GM23338 (cell line): ENCODE measurements around the gene NXPH3. TPM values are rescaled to one million over a fixed set of nuclear protein-coding genes. Genes with fewer than 3 reads are reported as not detected.

Source experiments
- ATAC-seq: fragments of 200-7000 bp; cut with Tn5 transposase; 3 replicates; pipeline ENCODE4 v1.9.1; 2020
- DNase-seq: peaks from one replicate; pipeline ENCODE4 v3.0.0-alpha.2; 2015; ENCODE audit warnings: low spot score
- H2AFZ ChIP-seq: fragments of 200-600 bp; sonication (generic); 2 replicates; pipeline ENCODE4 v1.8.0; 2016; ENCODE audit warnings: antibody characterized with exemption, mild to moderate bottlenecking, moderate library complexity
- H3F3A ChIP-seq: fragments of 200-600 bp; sonication (generic); replicated peaks from 2 replicates; pipeline ENCODE4 v1.8.0; 2017; ENCODE audit warnings: antibody characterized with exemption, mixed run types, low read depth
- H3K27ac ChIP-seq: fragments of 200-600 bp; sonication (generic); 2 replicates; pipeline ENCODE4 v1.6.1; 2016; ENCODE audit warnings: low read depth
- H3K27me3 ChIP-seq: fragments of 200-600 bp; sonication (generic); 2 replicates; pipeline ENCODE4 v1.8.0; 2016; ENCODE audit warnings: mild to moderate bottlenecking, mixed run types, moderate library complexity; ENCODE audit not compliant: insufficient read depth
- H3K36me3 ChIP-seq: fragments of 200-600 bp; sonication (generic); 2 replicates; pipeline ENCODE4 v1.8.0; 2016; ENCODE audit warnings: mild to moderate bottlenecking; ENCODE audit not compliant: insufficient read depth
- H3K4me1 ChIP-seq: fragments of 200-600 bp; sonication (generic); 2 replicates; pipeline ENCODE4 v1.8.0; 2016; ENCODE audit warnings: mild to moderate bottlenecking, moderate library complexity; ENCODE audit not compliant: insufficient read depth
- H3K4me2 ChIP-seq: fragments of 200-600 bp; sonication (generic); 2 replicates; pipeline ENCODE4 v1.7.1; 2017; ENCODE audit warnings: mixed run types
- H3K4me3 ChIP-seq: fragments of 200-600 bp; sonication (generic); 2 replicates; pipeline ENCODE4 v1.6.1; 2016; ENCODE audit warnings: mixed run types
- H3K79me2 ChIP-seq: fragments of 200-600 bp; sonication (generic); replicated peaks from 2 replicates; pipeline ENCODE4 v1.8.0; 2017; ENCODE audit warnings: mild to moderate bottlenecking; ENCODE audit not compliant: insufficient read depth
- H3K9me2 ChIP-seq: fragments of 200-600 bp; sonication (generic); 2 replicates; pipeline ENCODE4 v1.8.0; 2017; ENCODE audit not compliant: insufficient read depth
- H4K20me1 ChIP-seq: fragments of 200-600 bp; sonication (generic); replicated peaks from 2 replicates; pipeline ENCODE4 v1.8.0; 2017; ENCODE audit warnings: mild to moderate bottlenecking; ENCODE audit not compliant: insufficient read depth
- H3K27ac Mint-ChIP-seq: 2 replicates; pipeline ENCODE4 v1.8.0; 2020; ENCODE audit warnings: inconsistent platforms, mild to moderate bottlenecking, moderate library complexity, mixed read lengths
- H3K27me3 Mint-ChIP-seq: 3 replicates; pipeline ENCODE4 v1.8.0; 2022; ENCODE audit warnings: low read depth, mild to moderate bottlenecking, moderate library complexity, mixed read lengths, inconsistent platforms; ENCODE audit not compliant: insufficient read depth, poor library complexity
- H3K36me3 Mint-ChIP-seq: 3 replicates; pipeline ENCODE4 v1.8.0; 2021; ENCODE audit warnings: low read depth, mild to moderate bottlenecking, inconsistent platforms, moderate library complexity, mixed read lengths
- H3K4me1 Mint-ChIP-seq: 3 replicates; pipeline ENCODE4 v1.8.0; 2020; ENCODE audit warnings: mild to moderate bottlenecking, inconsistent platforms, mixed read lengths
- H3K4me3 Mint-ChIP-seq: 3 replicates; pipeline ENCODE4 v1.8.0; 2021; ENCODE audit warnings: moderate library complexity, mild to moderate bottlenecking, inconsistent platforms, mixed read lengths
- H3K9me3 Mint-ChIP-seq: 3 replicates; pipeline ENCODE4 v1.8.0; 2020; ENCODE audit warnings: moderate library complexity, mild to moderate bottlenecking, inconsistent platforms, mixed read lengths
- CREB1 ChIP-seq: fragments of 250-450 bp; sonication (Bioruptor Pico); IDR thresholded peaks from 2 replicates; pipeline ENCODE4 v1.5.0; 2020; ENCODE audit warnings: low read depth, mild to moderate bottlenecking, moderate library complexity
- EZH2phosphoT487 ChIP-seq: fragments of 200-600 bp; sonication (generic); IDR thresholded peaks from one replicate; pipeline ENCODE4 v1.8.1; 2018; ENCODE audit warnings: antibody characterized with exemption; ENCODE audit not compliant: unreplicated experiment
- JUNB ChIP-seq: IDR thresholded peaks from one replicate; pipeline ENCODE4 v1.6.1; 2016; ENCODE audit warnings: antibody characterized with exemption; ENCODE audit not compliant: unreplicated experiment
- POLR2AphosphoS5 ChIP-seq: IDR thresholded peaks from 2 replicates; pipeline ENCODE4 v1.6.1; 2016; ENCODE audit warnings: antibody characterized with exemption, low read depth
- STAT1 ChIP-seq: IDR thresholded peaks from one replicate; pipeline ENCODE4 v1.6.1; 2016; ENCODE audit warnings: antibody characterized with exemption; ENCODE audit not compliant: unreplicated experiment
- ZNF114 ChIP-seq: fragments of 250-450 bp; sonication (Bioruptor Pico); IDR thresholded peaks from 2 replicates; pipeline ENCODE4 v1.5.0; 2020; ENCODE audit warnings: mild to moderate bottlenecking, moderate library complexity
- polyA plus RNA-seq: library from polyadenylated mRNA; unstranded; fragments of >200 nt; fragmentation: Nextera tagmentation; extraction: Ambion mirVana; gene quantifications from 2 replicates; pipeline ENCODE4 v1.2.1, GENCODE V29; 2016
- total RNA-seq: library from RNA; depleted of rRNA; stranded (reverse); fragments of >200 nt; shearing (Covaris generic); gene quantifications from 2 replicates; pipeline ENCODE4 v1.2.3, GENCODE V29; 2014
- TF ChIP-seq, protein P1 (sequence below): fragments of 250-450 bp; sonication (Bioruptor Pico); IDR thresholded peaks from 2 replicates; pipeline ENCODE4 v1.5.0; 2020; ENCODE audit warnings: mild to moderate bottlenecking, moderate library complexity
- TF ChIP-seq, protein P2 (sequence below): IDR thresholded peaks from 2 replicates; pipeline ENCODE4 v1.6.1; 2016; ENCODE audit warnings: antibody characterized with exemption
- TF ChIP-seq, protein P3 (sequence below), 2 experiments: fragments of 200-600 bp in 1 of 2; sonication (generic) in 1 of 2; conservative IDR thresholded peaks; 2 replicates each; pipeline versions ENCODE4 v1.5.1 to v1.6.1; 2016 to 2017; ENCODE audit warnings: antibody characterized with exemption in 2 of 2, low read depth in 2 of 2, mild to moderate bottlenecking in 2 of 2, moderate library complexity in 1 of 2
- TF ChIP-seq, protein P4 (sequence below): IDR thresholded peaks from one replicate; pipeline ENCODE4 v1.6.1; 2018; ENCODE audit warnings: antibody characterized with exemption; ENCODE audit not compliant: unreplicated experiment

Gene NXPH3
- total and polyA plus RNA-seq, 2 experiments from 2014 or later: 0.23 to 2.7 TPM

DNA sequence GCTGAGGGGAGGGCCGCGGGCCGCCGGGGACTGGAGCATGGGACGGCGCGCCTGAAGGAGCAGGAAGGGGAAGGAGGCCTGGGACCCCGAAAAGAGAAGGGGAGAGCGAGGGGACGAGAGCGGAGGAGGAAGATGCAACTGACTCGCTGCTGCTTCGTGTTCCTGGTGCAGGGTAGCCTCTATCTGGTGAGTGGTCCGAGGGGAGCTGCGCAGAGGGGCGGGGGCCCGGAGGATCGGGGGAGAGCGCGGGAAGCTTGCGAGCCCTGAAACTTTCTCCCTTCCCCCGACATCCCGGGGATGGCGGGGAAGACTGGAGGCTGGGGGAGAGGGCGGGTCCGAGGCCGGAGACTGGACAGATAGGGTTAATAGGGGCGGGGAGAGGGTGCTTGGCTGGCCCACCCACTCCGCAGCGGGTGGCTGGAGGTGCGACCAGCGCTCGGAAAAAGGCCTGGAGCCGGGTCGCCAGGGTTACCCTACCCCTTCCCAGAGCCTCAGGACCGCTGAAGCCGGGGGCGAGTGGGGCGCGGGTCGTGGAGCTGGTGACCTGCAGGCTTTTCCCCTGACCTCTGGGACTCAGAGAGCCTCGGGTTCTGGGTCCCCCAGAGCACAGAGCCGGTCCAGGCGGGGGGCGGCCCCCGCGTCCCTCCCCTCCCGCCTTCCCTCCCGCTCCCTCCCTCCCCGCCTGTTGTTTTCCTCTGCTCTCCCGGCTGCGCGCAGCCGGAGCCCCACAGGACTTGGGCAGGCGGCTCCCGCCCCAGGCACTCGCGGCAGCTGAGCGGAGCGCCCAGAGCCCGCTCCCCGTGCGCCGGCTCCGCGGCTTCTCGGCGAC lies 631 bp downstream of the NXPH3 start (continued):
- TF ChIP-seq, protein P1, sequence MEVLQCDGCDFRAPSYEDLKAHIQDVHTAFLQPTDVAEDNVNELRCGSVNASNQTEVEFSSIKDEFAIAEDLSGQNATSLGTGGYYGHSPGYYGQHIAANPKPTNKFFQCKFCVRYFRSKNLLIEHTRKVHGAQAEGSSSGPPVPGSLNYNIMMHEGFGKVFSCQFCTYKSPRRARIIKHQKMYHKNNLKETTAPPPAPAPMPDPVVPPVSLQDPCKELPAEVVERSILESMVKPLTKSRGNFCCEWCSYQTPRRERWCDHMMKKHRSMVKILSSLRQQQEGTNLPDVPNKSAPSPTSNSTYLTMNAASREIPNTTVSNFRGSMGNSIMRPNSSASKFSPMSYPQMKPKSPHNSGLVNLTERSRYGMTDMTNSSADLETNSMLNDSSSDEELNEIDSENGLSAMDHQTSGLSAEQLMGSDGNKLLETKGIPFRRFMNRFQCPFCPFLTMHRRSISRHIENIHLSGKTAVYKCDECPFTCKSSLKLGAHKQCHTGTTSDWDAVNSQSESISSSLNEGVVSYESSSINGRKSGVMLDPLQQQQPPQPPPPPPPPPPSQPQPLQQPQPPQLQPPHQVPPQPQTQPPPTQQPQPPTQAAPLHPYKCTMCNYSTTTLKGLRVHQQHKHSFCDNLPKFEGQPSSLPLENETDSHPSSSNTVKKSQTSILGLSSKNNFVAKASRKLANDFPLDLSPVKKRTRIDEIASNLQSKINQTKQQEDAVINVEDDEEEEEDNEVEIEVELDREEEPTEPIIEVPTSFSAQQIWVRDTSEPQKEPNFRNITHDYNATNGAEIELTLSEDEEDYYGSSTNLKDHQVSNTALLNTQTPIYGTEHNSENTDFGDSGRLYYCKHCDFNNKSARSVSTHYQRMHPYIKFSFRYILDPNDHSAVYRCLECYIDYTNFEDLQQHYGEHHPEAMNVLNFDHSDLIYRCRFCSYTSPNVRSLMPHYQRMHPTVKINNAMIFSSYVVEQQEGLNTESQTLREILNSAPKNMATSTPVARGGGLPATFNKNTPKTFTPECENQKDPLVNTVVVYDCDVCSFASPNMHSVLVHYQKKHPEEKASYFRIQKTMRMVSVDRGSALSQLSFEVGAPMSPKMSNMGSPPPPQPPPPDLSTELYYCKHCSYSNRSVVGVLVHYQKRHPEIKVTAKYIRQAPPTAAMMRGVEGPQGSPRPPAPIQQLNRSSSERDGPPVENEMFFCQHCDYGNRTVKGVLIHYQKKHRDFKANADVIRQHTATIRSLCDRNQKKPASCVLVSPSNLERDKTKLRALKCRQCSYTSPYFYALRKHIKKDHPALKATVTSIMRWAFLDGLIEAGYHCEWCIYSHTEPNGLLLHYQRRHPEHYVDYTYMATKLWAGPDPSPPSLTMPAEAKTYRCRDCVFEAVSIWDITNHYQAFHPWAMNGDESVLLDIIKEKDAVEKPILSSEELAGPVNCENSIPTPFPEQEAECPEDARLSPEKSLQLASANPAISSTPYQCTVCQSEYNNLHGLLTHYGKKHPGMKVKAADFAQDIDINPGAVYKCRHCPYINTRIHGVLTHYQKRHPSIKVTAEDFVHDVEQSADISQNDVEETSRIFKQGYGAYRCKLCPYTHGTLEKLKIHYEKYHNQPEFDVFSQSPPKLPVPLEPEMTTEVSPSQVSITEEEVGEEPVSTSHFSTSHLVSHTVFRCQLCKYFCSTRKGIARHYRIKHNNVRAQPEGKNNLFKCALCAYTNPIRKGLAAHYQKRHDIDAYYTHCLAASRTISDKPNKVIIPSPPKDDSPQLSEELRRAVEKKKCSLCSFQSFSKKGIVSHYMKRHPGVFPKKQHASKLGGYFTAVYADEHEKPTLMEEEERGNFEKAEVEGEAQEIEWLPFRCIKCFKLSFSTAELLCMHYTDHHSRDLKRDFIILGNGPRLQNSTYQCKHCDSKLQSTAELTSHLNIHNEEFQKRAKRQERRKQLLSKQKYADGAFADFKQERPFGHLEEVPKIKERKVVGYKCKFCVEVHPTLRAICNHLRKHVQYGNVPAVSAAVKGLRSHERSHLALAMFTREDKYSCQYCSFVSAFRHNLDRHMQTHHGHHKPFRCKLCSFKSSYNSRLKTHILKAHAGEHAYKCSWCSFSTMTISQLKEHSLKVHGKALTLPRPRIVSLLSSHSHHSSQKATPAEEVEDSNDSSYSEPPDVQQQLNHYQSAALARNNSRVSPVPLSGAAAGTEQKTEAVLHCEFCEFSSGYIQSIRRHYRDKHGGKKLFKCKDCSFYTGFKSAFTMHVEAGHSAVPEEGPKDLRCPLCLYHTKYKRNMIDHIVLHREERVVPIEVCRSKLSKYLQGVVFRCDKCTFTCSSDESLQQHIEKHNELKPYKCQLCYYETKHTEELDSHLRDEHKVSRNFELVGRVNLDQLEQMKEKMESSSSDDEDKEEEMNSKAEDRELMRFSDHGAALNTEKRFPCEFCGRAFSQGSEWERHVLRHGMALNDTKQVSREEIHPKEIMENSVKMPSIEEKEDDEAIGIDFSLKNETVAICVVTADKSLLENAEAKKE: no peak
- peak; percentile 37; the same call in 1 of the 2 replicates for TF ChIP-seq POLR2AphosphoS5

DNA sequence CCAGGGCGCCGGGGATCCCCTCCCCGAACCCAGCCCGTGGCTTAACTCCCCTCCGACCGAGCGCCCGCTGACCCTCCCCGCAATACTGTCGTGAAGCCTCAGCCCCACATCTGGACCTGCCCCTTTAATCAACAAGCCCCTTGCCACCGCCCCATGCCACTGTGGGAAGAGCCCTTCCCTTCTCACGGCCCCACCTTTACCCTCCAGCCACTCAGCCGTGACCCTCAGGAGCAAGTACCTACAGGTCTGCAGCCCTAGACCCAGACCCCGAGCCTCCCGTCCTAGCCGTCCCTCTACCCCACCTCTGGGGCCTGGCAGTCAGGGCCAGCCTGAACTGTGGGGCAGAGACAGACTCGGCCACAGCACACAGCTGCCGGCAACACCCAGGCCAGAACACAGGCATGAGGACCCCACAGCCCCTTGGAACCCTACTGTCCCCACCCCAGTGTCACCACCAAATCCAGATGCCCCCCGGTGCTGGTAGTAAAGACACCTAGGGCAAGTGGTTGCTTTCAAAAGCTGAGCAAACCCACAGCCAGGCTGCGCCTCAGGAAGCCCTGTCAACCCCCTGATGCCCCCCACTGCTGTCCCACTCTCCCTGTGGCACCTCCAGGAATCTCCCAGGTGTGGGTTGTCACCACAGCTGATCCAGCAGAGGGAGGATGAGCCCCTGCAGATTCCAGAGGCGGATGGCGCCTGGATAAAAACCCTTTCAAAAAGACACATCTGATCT lies 1.4 kb downstream of the NXPH3 start:
- H3K36me3 Mint-ChIP-seq: no peaks in the 10 kb centered on the region; the same call in 2 of the 3 replicates
- DNase-seq: no peak
- no peak overlapping the region for H3K27ac Mint-ChIP-seq
- ATAC-seq: peak; percentile 8
- Histone ChIP-seq H3K4me1 (peaks cover 16% of the 10 kb centered on the region), H3K4me2 (peak overlapping the region; percentile 94), H2AFZ (peak overlapping the region; percentile 98), H3K4me3 (peak overlapping the region; percentile 89), H3K9me2 (no peaks in the 10 kb centered on the region), H4K20me1 (no peaks in the 10 kb centered on the region; the same call in 1 of the 2 replicates), H3K79me2 (no peaks in the 10 kb centered on the region), H3K27me3 (peaks cover 21% of the 10 kb centered on the region), H3F3A (peaks cover 8% of the 10 kb centered on the region; the same call in 1 of the 2 replicates), H3K36me3 (no peaks in the 10 kb centered on the region), H3K27ac (no peak overlapping the region)
- peak overlapping the region; percentile 89 for H3K4me3 Mint-ChIP-seq
- H3K27me3 Mint-ChIP-seq: peaks cover 15% of the 10 kb centered on the region
- no peaks in the 10 kb centered on the region for H3K9me3 Mint-ChIP-seq
- peaks cover 34% of the 10 kb centered on the region for H3K4me1 Mint-ChIP-seq
- TF ChIP-seq, protein P2, sequence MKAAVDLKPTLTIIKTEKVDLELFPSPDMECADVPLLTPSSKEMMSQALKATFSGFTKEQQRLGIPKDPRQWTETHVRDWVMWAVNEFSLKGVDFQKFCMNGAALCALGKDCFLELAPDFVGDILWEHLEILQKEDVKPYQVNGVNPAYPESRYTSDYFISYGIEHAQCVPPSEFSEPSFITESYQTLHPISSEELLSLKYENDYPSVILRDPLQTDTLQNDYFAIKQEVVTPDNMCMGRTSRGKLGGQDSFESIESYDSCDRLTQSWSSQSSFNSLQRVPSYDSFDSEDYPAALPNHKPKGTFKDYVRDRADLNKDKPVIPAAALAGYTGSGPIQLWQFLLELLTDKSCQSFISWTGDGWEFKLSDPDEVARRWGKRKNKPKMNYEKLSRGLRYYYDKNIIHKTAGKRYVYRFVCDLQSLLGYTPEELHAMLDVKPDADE: no peak
- TF ChIP-seq, protein P3, sequence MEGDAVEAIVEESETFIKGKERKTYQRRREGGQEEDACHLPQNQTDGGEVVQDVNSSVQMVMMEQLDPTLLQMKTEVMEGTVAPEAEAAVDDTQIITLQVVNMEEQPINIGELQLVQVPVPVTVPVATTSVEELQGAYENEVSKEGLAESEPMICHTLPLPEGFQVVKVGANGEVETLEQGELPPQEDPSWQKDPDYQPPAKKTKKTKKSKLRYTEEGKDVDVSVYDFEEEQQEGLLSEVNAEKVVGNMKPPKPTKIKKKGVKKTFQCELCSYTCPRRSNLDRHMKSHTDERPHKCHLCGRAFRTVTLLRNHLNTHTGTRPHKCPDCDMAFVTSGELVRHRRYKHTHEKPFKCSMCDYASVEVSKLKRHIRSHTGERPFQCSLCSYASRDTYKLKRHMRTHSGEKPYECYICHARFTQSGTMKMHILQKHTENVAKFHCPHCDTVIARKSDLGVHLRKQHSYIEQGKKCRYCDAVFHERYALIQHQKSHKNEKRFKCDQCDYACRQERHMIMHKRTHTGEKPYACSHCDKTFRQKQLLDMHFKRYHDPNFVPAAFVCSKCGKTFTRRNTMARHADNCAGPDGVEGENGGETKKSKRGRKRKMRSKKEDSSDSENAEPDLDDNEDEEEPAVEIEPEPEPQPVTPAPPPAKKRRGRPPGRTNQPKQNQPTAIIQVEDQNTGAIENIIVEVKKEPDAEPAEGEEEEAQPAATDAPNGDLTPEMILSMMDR (conservative IDR thresholded peaks at IDR 0.05; ENCODE audit: low read depth in 2 of 2): no peak
- TF ChIP-seq POLR2AphosphoS5: no peak
- no peak for TF ChIP-seq JUNB
- no peak for TF ChIP-seq EZH2phosphoT487
- no peak for TF ChIP-seq CREB1 (CRISPR knock-in tag)
- TF ChIP-seq, protein P4, sequence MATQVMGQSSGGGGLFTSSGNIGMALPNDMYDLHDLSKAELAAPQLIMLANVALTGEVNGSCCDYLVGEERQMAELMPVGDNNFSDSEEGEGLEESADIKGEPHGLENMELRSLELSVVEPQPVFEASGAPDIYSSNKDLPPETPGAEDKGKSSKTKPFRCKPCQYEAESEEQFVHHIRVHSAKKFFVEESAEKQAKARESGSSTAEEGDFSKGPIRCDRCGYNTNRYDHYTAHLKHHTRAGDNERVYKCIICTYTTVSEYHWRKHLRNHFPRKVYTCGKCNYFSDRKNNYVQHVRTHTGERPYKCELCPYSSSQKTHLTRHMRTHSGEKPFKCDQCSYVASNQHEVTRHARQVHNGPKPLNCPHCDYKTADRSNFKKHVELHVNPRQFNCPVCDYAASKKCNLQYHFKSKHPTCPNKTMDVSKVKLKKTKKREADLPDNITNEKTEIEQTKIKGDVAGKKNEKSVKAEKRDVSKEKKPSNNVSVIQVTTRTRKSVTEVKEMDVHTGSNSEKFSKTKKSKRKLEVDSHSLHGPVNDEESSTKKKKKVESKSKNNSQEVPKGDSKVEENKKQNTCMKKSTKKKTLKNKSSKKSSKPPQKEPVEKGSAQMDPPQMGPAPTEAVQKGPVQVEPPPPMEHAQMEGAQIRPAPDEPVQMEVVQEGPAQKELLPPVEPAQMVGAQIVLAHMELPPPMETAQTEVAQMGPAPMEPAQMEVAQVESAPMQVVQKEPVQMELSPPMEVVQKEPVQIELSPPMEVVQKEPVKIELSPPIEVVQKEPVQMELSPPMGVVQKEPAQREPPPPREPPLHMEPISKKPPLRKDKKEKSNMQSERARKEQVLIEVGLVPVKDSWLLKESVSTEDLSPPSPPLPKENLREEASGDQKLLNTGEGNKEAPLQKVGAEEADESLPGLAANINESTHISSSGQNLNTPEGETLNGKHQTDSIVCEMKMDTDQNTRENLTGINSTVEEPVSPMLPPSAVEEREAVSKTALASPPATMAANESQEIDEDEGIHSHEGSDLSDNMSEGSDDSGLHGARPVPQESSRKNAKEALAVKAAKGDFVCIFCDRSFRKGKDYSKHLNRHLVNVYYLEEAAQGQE: no peak
- no peak for TF ChIP-seq ZNF114
- no peak for TF ChIP-seq STAT1
